GM21447 (cell line): ENCODE results near the gene MXRA8.

Experiments used
- ATAC-seq: cut with Tn5 transposase; IDR thresholded peaks from one replicate; pipeline ENCODE4 v1.9.1; 2021; ENCODE audit not compliant: unreplicated experiment

MXRA8 gene

GRCh38 chr1:1336931-1337792 is 21.2 kb downstream of the MXRA8 start:
- ATAC-seq, result no peak

GRCh38 chr1:1336446-1336845 is 21.9 kb downstream of the MXRA8 start:
- no peak for ATAC-seq

- ATAC-seq, result no peak
These were observed 22.5 kb downstream of the MXRA8 start for GRCh38 chr1:1335792-1336248.

- no peak for ATAC-seq
These were observed 23.1 kb downstream of the MXRA8 start for GRCh38 chr1:1335283-1335682.

GRCh38 chr1:1334835-1335234 is 23.5 kb downstream of the MXRA8 start:
- ATAC-seq, result no peak

- no peak for ATAC-seq
These were observed 24.7 kb downstream of the MXRA8 start for GRCh38 chr1:1333551-1334241.

- ATAC-seq, result no peak
These were observed 25.4 kb downstream of the MXRA8 start for GRCh38 chr1:1332774-1333480.

- no peak for ATAC-seq
These were observed 26.2 kb downstream of the MXRA8 start for GRCh38 chr1:1332031-1332755.

GRCh38 chr1:1331068-1331965 is 27.0 kb downstream of the MXRA8 start, which contains the start of gene TAS1R3:
TSS of gene TAS1R3 (plus strand) at chr1:1331280. CDS start at chr1:1331346, 66 bp downstream.
- no peak for ATAC-seq

GRCh38 chr1:1330366-1331067 is 27.8 kb downstream of the MXRA8 start:
- ATAC-seq, result no peak

GRCh38 chr1:1329304-1330210 is 28.8 kb downstream of the MXRA8 start:
- no peak for ATAC-seq

- ATAC-seq, result no peak
These were observed 30.1 kb downstream of the MXRA8 start for GRCh38 chr1:1328254-1328653.

GRCh38 chr1:1327291-1327690 is 31.1 kb downstream of the MXRA8 start:
- no peak for ATAC-seq

- ATAC-seq, result no peak
These were observed 32.2 kb downstream of the MXRA8 start for GRCh38 chr1:1326075-1326605.

GRCh38 chr1:1325288-1326074 is 32.9 kb downstream of the MXRA8 start:
- no peak for ATAC-seq

- peak; percentile 59 for ATAC-seq
These were observed 33.6 kb downstream of the MXRA8 start, which contains the start of the genes CPTP and INTS11 for GRCh38 chr1:1324524-1325287. TSS of gene CPTP (plus strand) at chr1:1324802. CDS start at chr1:1326911, 2,109 bp downstream. TSS of gene INTS11 (minus strand) at chr1:1324660. CDS start at chr1:1324608, 52 bp downstream.
